ENCODE measurements around the gene GSTM2.

The GSTM2 gene

GRCh38 chr1:109634771-109635750 lies 32.8 kb upstream of the GSTM2 start:
- no peaks in the 10 kb centered on the region for H3K27me3 Mint-ChIP-seq
- H3K36me3 Mint-ChIP-seq (ENCODE audit: low read depth) = peaks cover 10% of the 10 kb centered on the region
- ATAC-seq (no peak), DNase-seq (no peak)
- H3K4me3 Mint-ChIP-seq = no peak overlapping the region
- peaks cover 20% of the 10 kb centered on the region for H3K4me1 Mint-ChIP-seq
- no peaks in the 10 kb centered on the region for H3K9me3 Mint-ChIP-seq
- H3K27ac Mint-ChIP-seq = no peak overlapping the region

DNA sequence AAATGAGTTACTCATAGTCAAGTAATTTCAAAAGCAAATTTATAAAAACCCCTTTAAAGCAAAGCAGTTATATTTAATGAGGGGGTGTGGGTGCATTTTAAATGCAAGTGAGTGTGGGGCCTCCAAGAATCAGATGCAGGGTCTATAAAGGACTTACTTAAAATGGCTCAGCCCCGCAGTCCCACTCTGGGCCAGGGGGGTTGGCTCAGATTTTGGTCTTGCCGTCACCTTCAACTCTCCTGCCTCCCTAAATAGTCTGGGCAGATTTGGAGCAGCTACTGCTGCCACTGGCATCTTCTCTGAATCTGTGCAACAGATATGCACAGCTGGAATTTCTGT lies 32.0 kb upstream of the GSTM2 start:
- Mint-ChIP-seq H3K4me3 (no peak overlapping the region), H3K27me3 (no peaks in the 10 kb centered on the region), H3K36me3 (ENCODE audit: low read depth) (peaks cover 8% of the 10 kb centered on the region), H3K9me3 (no peaks in the 10 kb centered on the region), H3K27ac (no peak overlapping the region), H3K4me1 (peaks cover 23% of the 10 kb centered on the region)
- no peak for ATAC-seq
- DNase-seq = no peak

- no peak for DNase-seq
These were observed 31.5 kb upstream of the GSTM2 start for GRCh38 chr1:109636201-109636952.

DNA sequence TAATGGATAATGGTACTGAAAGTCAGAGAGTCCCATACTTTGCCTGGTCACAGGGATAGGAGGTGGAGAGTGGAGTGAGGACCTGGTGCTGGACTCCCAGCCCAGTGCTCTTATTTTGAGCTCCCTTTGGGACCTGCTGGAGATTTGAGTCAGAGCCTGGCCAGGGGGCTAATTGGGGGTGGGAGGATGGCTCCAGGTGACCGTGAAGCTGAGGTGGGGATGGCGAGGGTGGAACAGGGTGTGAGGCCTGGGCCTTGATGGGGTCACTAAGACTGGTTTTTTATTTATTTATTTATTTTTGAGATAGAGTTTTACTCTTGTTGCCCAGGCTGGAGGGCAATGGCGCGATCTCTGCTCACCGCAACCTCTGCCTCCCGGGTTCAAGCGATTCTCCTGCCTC lies 30.4 kb upstream of the GSTM2 start:
- Mint-ChIP-seq H3K27me3 (no peaks in the 10 kb centered on the region), H3K27ac (no peak overlapping the region), H3K36me3 (ENCODE audit: low read depth) (no peaks in the 10 kb centered on the region), H3K9me3 (no peaks in the 10 kb centered on the region), H3K4me3 (no peak overlapping the region), H3K4me1 (peaks cover 26% of the 10 kb centered on the region)
- ATAC-seq (no peak), DNase-seq (no peak)

More at GRCh38 chr1:109636201-109636952, 31.5 kb upstream of the GSTM2 start:
- Mint-ChIP-seq H3K27me3 (no peaks in the 10 kb centered on the region), H3K4me1 (peaks cover 26% of the 10 kb centered on the region), H3K4me3 (no peak overlapping the region), H3K36me3 (ENCODE audit: low read depth) (peaks cover 4% of the 10 kb centered on the region), H3K27ac (no peak overlapping the region), H3K9me3 (no peaks in the 10 kb centered on the region)
- no peak for ATAC-seq

DNA sequence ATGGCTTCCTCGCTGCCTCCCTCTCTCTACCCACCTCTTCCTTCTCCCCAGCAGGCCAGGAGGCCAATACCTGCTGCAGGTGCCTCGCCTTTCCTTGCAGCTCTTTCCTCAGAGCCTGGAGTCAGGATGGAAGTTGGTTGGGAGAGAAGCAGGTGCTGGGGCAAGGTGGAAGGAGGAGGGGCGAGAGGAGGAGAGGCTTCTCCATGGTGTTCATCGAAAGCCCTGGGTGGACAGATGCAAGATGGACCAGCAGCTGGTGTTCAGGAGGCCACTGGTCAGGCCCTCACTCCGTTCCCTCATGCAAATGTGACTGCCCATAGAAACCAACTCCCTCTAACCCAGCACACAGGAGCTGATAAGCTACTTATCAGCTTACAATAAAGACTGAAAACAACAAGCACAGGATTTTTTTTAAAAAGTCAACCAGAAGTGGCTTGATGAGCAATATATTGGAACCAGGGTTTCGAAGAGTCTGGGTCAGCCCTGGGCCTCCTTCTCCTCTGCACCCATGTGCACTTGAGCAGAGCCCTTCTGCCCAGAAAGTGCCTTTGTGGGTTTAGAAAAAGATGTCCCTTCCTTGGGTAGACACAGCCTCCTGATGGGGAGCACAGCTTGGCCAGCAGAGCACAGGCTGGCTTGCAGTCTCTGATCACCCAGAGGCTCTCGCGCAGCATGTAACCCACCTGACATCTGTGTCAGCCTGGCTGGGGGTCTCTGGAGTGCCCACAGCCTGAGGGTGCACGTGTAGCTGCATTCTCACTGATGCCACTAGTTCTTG lies 28.6 kb upstream of the GSTM2 start:
- DNase-seq (no peak), ATAC-seq (no peak)
- Mint-ChIP-seq H3K4me3 (no peak overlapping the region), H3K9me3 (no peaks in the 10 kb centered on the region), H3K36me3 (ENCODE audit: low read depth) (no peaks in the 10 kb centered on the region), H3K27me3 (no peaks in the 10 kb centered on the region), H3K27ac (no peak overlapping the region), H3K4me1 (peaks cover 29% of the 10 kb centered on the region)

- Mint-ChIP-seq H3K4me1 (peaks cover 23% of the 10 kb centered on the region), H3K27me3 (no peaks in the 10 kb centered on the region), H3K4me3 (no peak overlapping the region), H3K27ac (no peak overlapping the region), H3K9me3 (no peaks in the 10 kb centered on the region), H3K36me3 (ENCODE audit: low read depth) (no peaks in the 10 kb centered on the region)
- ATAC-seq = peak; percentile 3
- no peak for DNase-seq
These were observed 28.0 kb upstream of the GSTM2 start for GRCh38 chr1:109639841-109640184.

DNA sequence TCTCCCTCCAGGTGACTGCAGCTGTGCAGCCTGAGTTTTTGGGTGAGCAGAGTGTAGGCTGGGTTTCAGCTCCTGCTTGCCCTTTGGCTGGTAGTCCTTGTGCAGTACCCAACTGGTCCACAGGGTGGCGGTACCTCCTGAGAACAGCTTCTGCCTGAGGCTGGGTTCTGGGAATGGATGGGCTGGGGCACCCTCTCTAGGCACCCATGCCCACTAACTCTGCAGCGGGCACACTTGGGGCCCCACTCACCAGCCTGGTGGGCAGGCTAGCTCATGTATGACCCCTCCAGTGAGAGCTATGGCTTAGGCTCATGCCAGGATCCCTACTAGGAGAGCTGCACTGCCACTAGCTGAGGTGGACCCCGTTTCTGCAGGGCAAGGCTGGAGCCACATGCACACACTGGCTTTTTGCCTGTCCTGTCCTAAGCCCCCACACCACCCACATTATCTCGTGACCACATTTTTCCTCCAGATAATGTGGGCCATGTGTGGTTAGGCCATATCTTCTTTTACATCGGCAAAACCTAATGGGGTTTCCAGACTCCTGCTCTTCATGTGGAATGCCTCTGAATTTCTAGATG lies 27.5 kb upstream of the GSTM2 start:
- Mint-ChIP-seq H3K36me3 (ENCODE audit: low read depth) (no peaks in the 10 kb centered on the region), H3K9me3 (no peaks in the 10 kb centered on the region), H3K4me3 (no peak overlapping the region), H3K4me1 (peaks cover 18% of the 10 kb centered on the region), H3K27me3 (no peaks in the 10 kb centered on the region), H3K27ac (no peak overlapping the region)
- peak; percentile 72 for ATAC-seq
- DNase-seq = peak; percentile 96

DNA sequence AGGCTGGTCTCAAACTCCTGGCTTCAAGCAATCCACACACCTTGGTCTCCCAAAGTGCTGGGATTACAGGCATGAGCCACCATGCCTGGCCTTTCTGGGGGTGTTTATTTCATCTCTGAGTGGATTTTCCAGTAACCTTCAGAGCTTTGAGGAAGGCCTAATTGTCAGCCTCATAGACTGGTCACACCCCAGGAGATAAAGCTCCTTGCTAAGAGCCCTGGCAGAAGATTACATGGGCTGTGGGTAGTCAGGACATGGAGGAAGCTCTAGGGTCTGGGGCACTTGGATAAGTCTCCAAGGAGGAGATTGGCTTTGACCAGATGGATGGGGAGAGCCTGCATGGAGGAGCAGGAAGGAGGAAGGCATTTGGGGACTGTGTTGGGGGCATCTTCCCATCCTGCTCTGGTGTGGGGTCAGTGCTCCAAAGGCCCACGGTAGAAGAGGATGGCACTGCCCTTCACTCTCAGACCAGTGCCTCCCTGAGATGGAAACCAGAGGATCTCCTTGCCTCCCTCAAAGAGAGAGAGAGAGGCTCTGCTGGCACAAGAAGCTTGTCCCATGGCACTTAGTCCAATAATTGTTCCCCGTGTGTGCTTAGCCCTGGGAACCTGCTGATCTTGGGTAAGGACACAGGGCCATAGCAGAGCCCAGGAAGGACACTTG lies 26.6 kb upstream of the GSTM2 start:
- H3K36me3 Mint-ChIP-seq (ENCODE audit: low read depth) = no peaks in the 10 kb centered on the region
- ATAC-seq (no peak), DNase-seq (no peak)
- no peak overlapping the region for H3K27ac Mint-ChIP-seq
- peaks cover 12% of the 10 kb centered on the region for H3K4me1 Mint-ChIP-seq
- H3K9me3 Mint-ChIP-seq = no peaks in the 10 kb centered on the region
- no peak overlapping the region for H3K4me3 Mint-ChIP-seq
- no peaks in the 10 kb centered on the region for H3K27me3 Mint-ChIP-seq

DNA sequence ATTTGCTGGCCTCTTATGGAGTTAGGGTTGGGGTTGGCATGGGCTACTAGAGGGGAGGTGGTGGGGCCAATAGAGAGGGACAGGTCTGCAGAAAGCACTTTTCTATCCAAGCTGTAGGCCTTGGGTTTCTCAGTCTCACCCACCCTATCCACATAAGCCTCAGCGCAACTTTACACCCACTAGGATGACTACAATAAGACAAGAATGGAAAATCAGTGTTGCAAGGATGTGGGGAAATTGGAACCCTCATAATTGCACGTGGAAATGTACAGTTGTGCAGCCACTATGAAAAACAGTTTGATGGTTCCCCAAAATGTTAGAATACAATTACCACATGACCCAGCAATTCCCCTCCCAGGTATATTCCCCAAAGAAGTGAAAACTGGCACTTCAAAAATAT lies 26.0 kb upstream of the GSTM2 start:
- Mint-ChIP-seq H3K4me3 (no peak overlapping the region), H3K9me3 (no peaks in the 10 kb centered on the region), H3K27ac (no peak overlapping the region), H3K36me3 (ENCODE audit: low read depth) (no peaks in the 10 kb centered on the region), H3K4me1 (peaks cover 12% of the 10 kb centered on the region), H3K27me3 (no peaks in the 10 kb centered on the region)
- ATAC-seq (no peak), DNase-seq (no peak)

DNA sequence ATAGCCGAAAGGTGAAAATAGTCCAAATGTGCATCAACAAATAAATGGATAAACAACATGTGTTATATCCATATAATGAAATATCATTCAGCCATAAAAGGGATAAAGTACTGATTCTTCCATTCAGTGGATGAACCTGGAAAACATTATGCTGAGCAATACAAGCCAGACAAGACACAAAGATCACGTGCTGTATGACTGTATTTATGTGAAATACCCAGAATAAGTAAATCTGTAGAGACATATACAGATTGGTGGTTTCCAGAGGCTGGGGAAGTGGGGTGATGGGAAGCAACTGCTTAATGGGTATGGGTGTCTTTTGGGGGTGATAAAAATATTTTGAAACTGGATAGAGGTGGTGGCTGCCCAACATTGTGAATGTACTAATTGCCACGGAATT lies 25.2 kb upstream of the GSTM2 start:
- ATAC-seq (no peak), DNase-seq (no peak)
- Mint-ChIP-seq H3K4me1 (peaks cover 12% of the 10 kb centered on the region), H3K27me3 (no peaks in the 10 kb centered on the region), H3K9me3 (no peaks in the 10 kb centered on the region), H3K36me3 (ENCODE audit: low read depth) (no peaks in the 10 kb centered on the region), H3K27ac (no peak overlapping the region), H3K4me3 (no peak overlapping the region)

DNA sequence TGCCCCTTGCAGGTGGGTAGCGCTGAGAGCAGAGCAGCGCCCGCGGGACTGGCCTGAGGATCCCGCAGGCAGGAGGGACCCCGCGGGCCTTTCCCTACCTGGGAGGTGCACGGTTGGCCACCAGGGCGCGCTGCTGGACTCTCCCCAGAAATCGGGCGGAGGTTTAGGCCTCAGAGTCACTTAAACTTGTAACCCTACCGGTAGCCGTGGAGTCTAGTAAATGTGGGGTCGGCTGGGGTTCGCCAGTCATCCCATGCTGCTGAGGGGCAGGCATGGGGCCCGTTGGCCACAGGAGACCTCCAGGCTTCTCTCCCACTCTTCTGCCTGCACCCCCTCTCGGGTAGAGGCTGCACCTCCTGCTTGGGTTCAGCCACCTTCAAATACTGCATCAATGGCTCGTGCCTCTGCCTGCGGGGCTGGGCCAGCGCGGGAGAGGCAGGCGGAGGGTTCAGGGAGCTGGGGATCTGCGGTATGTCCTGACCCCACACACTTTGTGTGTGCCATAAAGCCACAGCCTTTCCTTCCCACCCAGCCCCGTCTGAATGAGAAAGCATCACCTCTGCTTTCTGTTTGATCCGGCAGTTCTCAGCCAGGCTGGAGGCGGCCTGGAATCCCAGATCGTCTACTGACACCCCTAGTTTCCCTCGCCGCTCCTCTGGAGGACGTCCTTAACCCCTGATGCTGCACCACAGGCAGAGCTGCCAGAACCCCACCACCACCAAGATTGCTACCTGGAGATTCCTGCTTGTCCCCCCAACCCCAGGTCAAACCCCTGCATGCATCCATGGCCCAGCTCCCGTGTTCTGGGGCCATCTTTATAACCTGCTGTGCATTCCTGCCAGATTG lies 24.2 kb upstream of the GSTM2 start:
- Mint-ChIP-seq H3K4me3 (no peak overlapping the region), H3K9me3 (no peaks in the 10 kb centered on the region), H3K27me3 (no peaks in the 10 kb centered on the region), H3K36me3 (ENCODE audit: low read depth) (no peaks in the 10 kb centered on the region), H3K27ac (no peak overlapping the region), H3K4me1 (peaks cover 12% of the 10 kb centered on the region)
- DNase-seq = peak; percentile 93
- ATAC-seq = peak; percentile 91

GRCh38 chr1:109644670-109645069 lies 23.2 kb upstream of the GSTM2 start:
- Mint-ChIP-seq H3K27ac (no peak overlapping the region), H3K4me3 (no peak overlapping the region), H3K9me3 (no peaks in the 10 kb centered on the region), H3K4me1 (peaks cover 12% of the 10 kb centered on the region), H3K36me3 (ENCODE audit: low read depth) (no peaks in the 10 kb centered on the region), H3K27me3 (no peaks in the 10 kb centered on the region)
- DNase-seq (no peak), ATAC-seq (no peak)

DNA sequence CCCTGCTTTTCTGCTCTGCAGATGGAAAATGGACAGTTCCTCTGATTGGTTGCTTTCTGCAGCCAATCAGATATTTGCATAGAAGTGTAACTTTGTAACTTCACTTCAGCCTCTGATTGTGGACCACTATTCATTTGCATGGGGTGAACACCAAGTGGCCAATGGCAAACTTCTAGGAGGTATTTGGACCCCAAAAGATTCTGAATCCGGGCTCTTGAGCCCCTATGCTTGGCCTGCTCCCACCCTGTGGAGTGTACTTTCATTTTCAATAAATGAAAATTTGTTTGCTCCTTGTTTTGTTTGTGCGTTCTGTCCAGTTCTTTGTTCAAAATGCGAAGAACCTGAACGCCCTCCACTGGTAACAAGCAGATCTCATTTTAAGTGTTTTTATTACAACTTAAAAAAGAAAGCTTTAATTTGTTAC lies 18.4 kb upstream of the GSTM2 start:
- peaks cover 8% of the 10 kb centered on the region for H3K27me3 Mint-ChIP-seq
- H3K4me3 Mint-ChIP-seq = no peak overlapping the region

More for the DNA sequence above, 18.4 kb upstream of the GSTM2 start:
- no peaks in the 10 kb centered on the region for H3K36me3 Mint-ChIP-seq (ENCODE audit: low read depth)
- no peaks in the 10 kb centered on the region for H3K4me1 Mint-ChIP-seq
- no peak for DNase-seq
- H3K9me3 Mint-ChIP-seq = no peaks in the 10 kb centered on the region
- H3K27ac Mint-ChIP-seq = no peak overlapping the region
- ATAC-seq = no peak
